ENCODE results near the gene MCRS1. TPM values are rescaled to one million over a fixed set of nuclear protein-coding genes. Genes with fewer than 3 reads are reported as not detected.

Gene MCRS1
- total RNA-seq, 1 donor = 47.5 TPM

- peak; percentile 96 for TF ChIP-seq CTCF (IDR thresholded peaks at IDR 0.05; ENCODE audit: insufficient read depth, low read depth, low read length)
- peak; percentile 73 for DNase-seq (ENCODE audit: low read depth)
Observed at GRCh38 chr12:49580572-49581535, 12.9 kb upstream of the MCRS1 start.

GRCh38 chr12:49578471-49579112, 10.7 kb upstream of the MCRS1 start:
- no peak overlapping the region for H3K4me3 ChIP-seq (ENCODE audit: low read depth, low read length)
- DNase-seq (ENCODE audit: low read depth) = no peak
- TF ChIP-seq CTCF (IDR thresholded peaks at IDR 0.05; ENCODE audit: insufficient read depth, low read depth, low read length) = no peak

More at GRCh38 chr12:49580572-49581535, 12.9 kb upstream of the MCRS1 start:
- H3K4me3 ChIP-seq (ENCODE audit: low read depth, low read length) = no peak overlapping the region

- TF ChIP-seq CTCF (IDR thresholded peaks at IDR 0.05; ENCODE audit: insufficient read depth, low read depth, low read length) = no peak
- no peak for DNase-seq (ENCODE audit: low read depth)
- H3K4me3 ChIP-seq (ENCODE audit: low read depth, low read length) = no peak overlapping the region
Observed at GRCh38 chr12:49577589-49578315, 9.8 kb upstream of the MCRS1 start.

GRCh38 chr12:49568442-49569162, 660 bp upstream of the MCRS1 start:
- no peak for TF ChIP-seq CTCF (IDR thresholded peaks at IDR 0.05; ENCODE audit: insufficient read depth, low read depth, low read length)
- DNase-seq (ENCODE audit: low read depth) = no peak

GRCh38 chr12:49567302-49567610, 686 bp downstream of the MCRS1 start:
- DNase-seq (ENCODE audit: low read depth) = no peak
- no peak for TF ChIP-seq CTCF (IDR thresholded peaks at IDR 0.05; ENCODE audit: insufficient read depth, low read depth, low read length)
- peak overlapping the region; percentile 85 for H3K4me3 ChIP-seq (ENCODE audit: low read depth, low read length)

More at GRCh38 chr12:49568442-49569162, 660 bp upstream of the MCRS1 start:
- peak overlapping the region; percentile 85 for H3K4me3 ChIP-seq (ENCODE audit: low read depth, low read length)

GRCh38 chr12:49566361-49566760, 1.6 kb downstream of the MCRS1 start:
- TF ChIP-seq CTCF (IDR thresholded peaks at IDR 0.05; ENCODE audit: insufficient read depth, low read depth, low read length) = no peak
- no peak for DNase-seq (ENCODE audit: low read depth)
- no peak overlapping the region for H3K4me3 ChIP-seq (ENCODE audit: low read depth, low read length)

Measured in fibroblast of villous mesenchyme (primary cell).